Left cardiac atrium (tissue), 4 donors: ENCODE measurements around the gene KLHDC8A. TPM values are rescaled to one million over a fixed set of nuclear protein-coding genes. Genes with fewer than 3 reads are reported as not detected.
A peak's percentile ranks its signal among the peaks of the same experiment; 100 is the strongest.
"Not testable (repeated sequence)": the region's sequence is repeated elsewhere in the genome, so short reads cannot be mapped to it uniquely, and the experiment has no call there.

ENCODE experiments used
- ATAC-seq, 2 donors: fragments of 200-7000 bp; cut with Tn5 transposase; one replicate each; pipeline ENCODE4 v1.9.1; 2020; ENCODE audit warnings: mild to moderate bottlenecking in 2 of 2, moderate library complexity in 2 of 2
- DNase-seq: peaks from one replicate; pipeline ENCODE4 v3.0.0-alpha.2; 2020
- intact Hi-C, 2 donors: fragments of 100-400 bp; cut with DNase I; formaldehyde crosslinking; loops; one replicate each; pipeline versions ENCODE4 v1.14.1 to v1.15.1; 2022 to 2023
- total RNA-seq, 2 donors: library from RNA; stranded (reverse); fragmentation: NEBNext Ultra II Directional; extraction: Animal tissue kit (Norgen Biotek cat#: 25700); gene quantifications; one replicate each; pipeline ENCODE4 v1.2.1, GENCODE V29; 2021
- donor health status: DM: no; HTN: yes; CAD: no.
- donor health status: DM: no; HTN: yes; CAD: no; lungs with severe emphysema.
- donor health status: DM: yes; HTN: yes; CAD: no.
- donor health status: Dilated cardiomyopathy.

KLHDC8A gene
- total RNA-seq, 2 donors from 2014 or later: 0.31 to 0.53 TPM

DNA sequence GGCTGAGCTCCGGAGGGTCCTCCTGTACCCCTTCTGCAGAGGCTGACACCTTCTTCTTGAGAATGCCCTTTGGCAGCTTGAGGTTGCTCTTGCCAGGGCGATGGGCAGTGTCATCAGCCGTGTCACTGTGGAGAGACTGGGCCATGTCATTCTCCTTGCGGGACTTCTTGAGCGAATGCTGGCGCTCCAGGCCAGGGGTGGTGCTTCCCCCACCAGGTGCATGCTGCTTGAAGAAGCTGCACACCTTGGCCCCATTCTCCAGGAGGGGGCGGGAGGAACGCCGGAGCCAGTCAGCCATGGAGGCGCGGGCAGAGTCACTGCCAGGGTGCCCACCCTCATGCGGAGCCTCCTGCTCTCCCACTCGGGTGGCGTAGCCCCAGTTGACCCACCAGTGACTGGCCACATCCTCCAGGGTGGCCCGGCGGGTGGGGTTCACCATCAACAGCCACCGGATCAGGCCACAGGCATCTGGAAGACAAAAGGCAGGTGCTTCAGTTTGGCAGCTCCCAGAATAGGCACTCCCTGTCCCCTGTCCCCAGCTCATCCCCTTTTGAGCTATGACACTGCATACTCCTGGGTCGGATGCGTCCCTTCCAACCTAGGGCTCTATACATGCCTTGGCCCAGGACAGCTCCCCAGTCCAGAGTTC, 52.6 kb downstream of the KLHDC8A start:
- no peak for DNase-seq
- no peak for ATAC-seq
- intact Hi-C loops: no loop called here

DNA sequence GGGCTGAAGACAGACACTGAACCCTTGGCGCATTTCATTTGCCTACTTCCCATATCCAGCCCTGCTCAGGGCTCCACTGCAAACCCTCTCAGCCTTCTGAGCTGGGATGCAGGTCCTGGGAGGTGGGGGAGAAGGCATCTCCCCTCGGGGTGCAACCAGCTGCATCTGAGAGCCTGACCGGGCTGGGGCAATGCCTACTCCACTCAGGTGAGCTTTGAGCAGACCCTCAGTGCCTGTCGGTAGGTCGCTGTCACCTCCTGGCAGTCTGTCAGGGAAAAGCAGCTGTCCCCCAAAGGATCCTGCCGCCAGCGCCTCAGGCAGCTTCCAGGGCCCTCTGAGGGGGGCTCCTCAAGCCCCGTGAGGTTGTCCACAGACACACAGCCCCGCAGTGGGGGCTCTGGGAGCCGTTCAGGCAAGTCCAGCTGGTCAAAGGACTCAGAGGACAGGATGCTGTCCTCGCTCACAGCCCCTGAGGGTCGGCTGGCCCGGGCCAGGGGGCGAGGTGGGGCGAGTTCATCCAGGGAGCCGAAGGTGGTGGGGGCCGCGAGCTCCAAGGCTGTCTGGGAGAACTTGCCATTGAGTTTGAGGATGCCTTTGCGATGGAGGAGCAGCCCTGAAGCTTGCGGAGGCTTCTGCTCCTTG, 53.4 kb downstream of the KLHDC8A start:
- ATAC-seq: no peak
- intact Hi-C loops: no loop called here
- no peak for DNase-seq

DNA sequence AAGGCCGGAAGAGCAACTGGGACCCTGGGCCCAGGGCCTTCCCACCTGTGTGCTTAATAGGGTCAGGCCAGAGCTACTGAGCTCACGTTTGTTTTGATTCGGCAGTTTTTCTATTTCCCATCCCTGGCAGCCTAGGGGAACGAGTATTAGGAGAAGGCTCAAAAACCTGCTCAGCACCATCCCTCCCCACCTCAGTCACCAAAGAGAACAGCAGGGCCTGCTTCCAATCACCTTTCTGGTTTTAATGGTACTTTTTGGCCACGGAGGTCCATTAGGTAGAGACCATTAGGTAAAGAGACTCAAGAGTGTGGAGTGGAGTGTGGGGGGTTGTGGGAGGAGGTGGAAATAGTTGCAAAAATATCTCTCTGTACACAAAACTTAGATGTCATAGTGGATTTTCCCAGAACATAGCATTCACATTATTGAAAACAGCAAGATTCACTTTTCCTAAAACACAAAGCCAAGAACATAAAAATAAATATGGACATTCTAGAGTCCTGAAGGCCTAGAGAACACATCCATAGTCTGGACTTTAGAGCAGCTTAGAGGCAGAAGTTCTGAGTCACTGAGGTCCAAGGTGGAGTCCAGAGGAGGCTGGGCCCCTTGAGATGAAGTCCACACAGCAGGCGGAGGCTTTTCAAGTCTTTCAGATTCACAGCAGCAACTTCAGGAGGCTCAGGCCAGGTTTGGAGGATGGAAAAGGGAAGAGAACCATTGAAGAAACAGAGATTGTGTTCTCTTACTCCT, 54.7 kb downstream of the KLHDC8A start:
- DNase-seq: no peak
- intact Hi-C loops: no loop called here
- ATAC-seq: no peak

DNA sequence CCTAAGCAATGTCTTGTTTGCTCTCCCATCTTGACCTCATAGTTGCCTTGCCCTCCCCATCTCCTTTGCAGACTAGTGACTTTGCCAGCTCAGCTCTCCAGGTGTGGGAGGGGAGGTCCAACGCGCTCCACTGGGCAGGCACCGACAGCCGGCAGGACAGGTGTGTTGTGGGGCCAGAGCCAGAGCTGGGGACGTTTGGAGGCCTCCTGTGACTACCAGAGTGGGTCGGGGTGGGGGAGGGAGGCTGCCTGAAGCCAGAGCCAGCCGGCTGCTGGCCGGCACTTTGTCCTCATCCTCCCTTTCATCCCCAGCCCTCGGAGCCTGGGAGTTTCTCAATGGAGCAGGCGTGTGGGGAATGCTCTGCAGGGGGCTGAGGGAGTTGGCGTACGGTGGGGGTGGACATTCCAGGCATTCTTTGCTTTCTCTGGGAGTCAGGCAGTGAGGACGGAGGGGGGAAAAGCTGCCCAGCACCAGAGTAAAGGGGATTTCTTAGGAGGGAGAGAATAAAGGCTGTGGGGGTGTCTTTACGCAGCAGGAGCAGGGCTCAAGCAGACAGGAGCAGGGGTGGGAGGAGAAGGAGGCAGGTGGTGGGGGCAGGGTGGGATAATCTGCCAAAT, 55.4 kb downstream of the KLHDC8A start:
- DNase-seq: peak; percentile 51
- intact Hi-C loops: no loop called here
- peak; percentile 66 to 84 for ATAC-seq

DNA sequence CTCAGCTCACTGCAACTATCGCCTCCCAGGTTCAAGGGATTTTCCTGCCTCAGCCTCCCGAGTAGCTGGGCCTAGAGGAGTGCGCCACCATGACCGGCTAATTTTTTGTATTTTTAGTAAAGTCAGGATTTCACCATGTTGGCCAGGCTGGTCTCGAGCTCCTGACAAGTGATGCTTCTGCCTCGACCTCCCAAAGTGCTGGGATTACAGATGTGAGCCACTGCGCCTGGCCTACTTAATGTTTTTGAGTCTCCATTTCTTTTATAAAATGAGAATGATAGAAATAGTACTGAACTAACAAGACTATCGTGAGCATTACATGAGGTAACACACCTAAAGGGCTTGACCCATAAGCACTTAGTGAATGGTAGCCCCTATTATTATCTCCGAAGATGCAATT, 56.6 kb downstream of the KLHDC8A start:
- DNase-seq (no peak), ATAC-seq (no peak)
- intact Hi-C loops: no loop called here

DNA sequence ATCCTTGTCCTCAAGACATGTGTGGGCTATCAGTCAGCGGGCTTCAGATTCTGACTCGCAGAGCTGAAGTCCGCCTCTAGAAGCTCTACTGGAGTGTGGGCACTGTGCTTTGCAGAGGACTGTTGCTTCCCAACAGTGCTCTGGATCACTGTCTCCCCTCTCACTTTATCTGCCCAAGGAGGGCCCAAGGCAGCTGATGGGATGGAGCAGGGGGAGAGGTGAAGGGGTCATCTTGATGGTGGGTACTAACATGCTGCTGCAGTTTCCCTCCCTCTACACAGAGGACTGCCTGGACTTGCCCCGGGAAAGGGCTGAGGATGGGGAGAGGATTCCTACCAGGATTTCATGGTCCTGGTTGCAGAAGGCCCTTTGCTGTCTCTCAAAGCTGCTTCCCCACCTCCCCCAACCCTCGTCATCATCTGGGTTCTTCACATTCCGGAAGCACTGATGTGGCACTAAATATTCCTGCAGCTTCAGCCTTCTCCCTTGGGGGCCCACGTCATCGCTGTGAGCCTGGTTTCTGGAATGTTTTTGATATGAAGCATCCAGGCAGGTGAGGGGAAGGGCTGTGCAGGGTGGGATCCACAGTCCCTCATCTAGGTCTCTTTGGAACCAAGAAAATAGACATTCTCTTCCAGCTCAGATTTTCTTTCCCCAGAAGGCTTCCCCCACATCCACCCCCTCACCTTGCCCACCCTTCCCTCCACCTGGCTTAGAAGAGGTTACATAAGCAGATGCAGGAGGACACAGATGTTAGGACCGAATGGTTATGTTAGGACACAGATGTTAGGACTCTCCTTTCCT, 58.3 kb downstream of the KLHDC8A start:
- DNase-seq (no peak), ATAC-seq (peak in 1 of 2 donors; percentile 14)
- intact Hi-C loops: no loop called here

DNA sequence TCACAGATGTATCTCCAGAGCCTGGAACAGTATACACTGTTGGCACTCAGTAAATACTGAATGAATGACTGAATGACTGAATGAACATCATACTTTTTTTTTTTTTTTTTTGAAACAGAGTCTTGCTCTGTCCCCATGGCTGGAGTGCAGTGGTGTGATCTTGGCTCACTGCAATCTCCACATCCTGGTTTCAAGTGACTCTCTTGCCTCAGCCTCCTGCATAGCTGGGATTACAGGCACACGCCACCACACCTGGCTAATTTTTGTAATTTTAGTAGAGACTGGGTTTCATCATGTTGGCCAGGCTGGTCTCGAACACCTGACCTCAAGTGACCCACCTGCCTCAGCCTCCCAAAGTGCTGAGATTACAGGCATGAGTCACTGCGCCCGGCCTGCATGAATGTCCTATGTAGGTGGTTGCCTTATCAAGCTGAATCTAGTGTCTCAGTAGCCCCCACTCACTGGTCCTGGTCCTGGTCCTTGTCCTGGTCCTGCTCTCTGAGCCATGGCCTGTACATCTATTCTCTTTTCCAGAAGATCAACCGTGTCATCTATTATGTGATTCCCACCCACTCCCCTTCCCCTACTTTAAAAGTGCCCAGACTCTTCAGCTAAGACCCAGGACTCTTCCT, 59.1 kb downstream of the KLHDC8A start:
- DNase-seq, ATAC-seq, intact Hi-C loops: not testable (repeated sequence)

DNA sequence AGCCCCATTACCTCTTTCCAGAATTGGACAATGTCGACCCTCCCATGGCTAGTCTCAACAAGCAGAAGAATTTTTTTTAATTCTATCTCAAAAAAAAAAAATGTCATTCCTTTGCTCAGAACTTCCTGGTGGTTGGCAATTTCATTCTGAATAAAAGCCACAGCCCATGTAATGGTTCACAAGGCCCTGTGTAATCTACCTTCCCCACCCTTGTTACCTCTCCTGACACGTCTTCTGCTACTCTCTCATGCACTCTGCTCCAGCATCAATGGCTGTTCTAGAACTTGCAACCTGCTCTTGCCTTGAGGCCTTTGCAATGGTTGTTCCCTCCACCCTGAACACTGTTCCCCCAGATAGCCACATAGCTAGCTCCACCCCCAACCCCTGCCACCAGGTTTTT, 60.6 kb downstream of the KLHDC8A start:
- ATAC-seq: no peak
- intact Hi-C loops: no loop called here
- no peak for DNase-seq

DNA sequence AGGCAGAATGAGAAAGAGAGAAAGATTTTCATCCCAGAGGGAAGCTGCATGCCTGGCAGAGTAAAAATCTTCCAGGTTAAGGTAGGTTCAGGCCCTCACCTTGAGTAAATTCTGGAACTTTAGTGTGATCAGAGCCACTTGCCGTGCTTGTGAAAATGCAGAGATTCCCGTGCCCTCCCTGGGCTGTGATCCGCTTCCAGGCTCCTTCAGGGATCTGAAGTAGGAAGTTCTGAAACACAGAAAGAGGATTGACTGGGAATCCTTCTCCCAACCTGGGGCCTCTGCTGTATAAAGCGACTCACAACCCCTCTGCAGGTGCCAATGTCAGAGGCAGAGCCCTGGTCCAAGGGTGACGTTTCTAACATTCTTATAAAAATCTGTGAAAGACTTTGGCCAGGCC, 61.8 kb downstream of the KLHDC8A start:
- intact Hi-C loops: no loop called here
- no peak for DNase-seq
- no peak for ATAC-seq

DNA sequence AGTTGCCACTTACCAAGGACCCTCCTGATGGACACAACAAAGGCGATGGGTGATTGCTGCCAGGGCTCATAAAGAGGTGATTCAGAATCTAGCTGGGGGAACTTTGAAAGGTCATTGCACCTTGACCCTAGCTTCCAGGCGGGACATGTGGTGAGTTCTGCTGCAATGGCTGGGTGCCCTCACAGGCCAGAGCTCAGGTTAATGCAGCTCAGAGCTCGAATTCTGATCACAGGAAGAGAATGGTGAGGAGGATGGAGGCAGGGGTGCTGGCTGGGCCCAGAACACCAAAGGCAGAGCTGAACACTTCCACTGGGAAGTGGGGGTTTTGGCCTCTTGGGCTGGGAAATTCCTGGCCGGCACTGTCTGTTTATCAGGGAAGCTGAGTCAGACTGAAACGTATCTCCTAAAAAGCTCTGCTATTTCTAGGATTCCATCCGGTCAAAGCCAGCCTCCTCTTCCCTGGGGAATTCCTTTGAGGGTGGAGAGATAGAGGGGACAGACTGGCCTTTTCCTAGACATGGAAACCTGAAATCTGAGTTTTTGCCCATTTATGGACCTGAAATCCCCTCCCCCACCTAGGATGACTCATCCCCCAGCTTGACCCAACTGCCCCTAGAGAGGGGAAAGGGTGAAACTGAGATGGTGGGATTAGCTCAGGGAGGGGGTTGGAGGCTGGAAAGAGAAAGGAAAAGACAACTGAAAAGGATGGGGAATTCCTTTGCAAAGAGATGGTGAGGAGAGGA, 62.4 kb downstream of the KLHDC8A start:
- ATAC-seq (peak; percentile 81 to 88), DNase-seq (peak; percentile 65)
- intact Hi-C loops: no loop called here

DNA sequence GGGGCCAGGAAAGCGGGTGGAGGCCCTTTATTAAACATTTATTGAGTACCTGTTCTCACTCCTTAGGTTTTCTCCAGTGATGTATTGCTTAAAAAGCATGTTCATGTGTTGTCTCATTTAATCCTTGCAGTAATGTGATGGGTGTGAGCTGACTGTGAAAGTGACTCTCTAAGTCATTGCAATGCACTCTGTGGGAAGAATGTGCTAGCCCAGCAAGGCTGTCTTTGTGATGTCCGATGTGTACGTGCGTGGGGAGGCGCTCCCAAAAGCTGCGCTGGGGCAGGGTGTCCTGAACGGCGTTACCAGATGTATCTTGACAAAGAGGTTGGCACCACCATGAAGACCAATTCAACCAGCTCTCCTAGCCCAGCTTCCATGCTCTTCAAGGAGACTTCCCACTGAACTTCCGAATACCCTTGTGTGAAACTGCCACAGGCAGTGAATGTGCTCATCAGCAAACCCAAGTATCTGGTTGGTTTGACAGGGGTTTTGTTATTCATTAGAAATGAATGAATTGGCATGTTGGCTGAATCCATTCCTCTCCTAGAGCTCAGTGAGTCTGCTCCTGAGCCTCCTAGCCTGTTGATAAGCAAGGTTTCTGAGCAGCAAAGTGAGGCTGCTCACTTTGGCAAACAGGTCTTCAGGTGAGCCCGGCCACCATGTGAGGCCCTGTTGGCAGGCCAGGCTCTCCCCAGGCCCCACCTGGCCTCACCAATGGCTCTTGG, 63.2 kb downstream of the KLHDC8A start:
- intact Hi-C loops: no loop called here
- ATAC-seq (no peak), DNase-seq (no peak)

DNA sequence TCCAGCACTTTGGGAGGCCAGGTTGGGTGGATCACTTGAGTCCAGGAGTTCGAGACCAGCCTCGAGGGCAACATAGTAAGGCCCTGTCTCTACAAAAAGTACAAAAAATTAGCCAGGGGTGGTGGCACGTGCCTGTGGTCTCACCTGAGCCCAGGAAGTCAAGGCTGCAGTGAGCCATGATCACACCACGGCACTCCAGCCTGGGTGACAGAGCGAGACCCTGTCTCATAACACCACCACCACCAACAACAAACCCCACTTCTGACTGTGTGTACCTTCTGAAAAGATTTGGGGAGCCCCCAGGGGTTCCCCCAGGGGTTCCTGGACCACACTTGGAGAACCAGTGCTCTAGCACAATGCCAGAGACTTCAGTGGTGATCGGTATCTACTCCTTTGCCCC, 65.1 kb downstream of the KLHDC8A start:
- intact Hi-C loops: no loop called here
- ATAC-seq (no peak), DNase-seq (no peak)

DNA sequence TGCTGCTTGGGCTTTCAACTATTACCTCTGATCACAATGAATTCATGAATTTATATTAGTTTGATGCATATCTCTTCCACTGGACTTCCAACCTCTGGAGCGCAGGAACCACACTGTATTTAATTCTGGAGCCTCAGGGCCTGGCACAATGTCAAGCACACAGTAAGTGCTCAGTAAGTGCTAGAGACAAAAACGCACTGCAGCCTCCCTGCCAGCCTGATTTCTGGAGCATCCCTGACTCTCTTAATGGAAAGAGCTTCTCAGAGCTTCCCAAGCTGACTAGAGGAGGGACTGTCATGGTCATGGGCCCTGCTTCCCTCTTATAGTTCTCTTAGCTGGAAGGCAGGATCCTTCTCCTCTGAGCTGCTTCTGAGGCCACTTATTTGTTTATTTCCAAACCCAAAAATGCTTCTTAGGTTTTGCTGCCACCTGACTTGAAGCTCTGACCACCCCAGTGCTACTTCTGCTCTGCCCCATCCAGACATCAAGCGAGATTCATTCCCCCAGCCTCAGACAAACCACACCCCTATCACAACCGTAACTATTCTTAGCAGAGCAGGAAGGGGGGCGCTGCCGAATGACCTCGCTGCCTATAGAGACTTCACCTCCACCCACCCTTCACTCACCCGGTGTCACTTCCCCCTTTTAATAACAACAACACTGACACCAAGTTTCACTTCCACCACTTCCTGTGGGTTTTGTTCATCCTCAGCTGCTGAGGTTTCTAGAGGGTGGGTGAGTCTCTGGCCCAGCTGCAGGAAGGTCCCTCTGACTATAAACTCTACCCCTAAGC, 68.8 kb downstream of the KLHDC8A start:
- no peak for DNase-seq
- ATAC-seq: peak; percentile 48 to 51
- intact Hi-C loops: no loop called here

DNA sequence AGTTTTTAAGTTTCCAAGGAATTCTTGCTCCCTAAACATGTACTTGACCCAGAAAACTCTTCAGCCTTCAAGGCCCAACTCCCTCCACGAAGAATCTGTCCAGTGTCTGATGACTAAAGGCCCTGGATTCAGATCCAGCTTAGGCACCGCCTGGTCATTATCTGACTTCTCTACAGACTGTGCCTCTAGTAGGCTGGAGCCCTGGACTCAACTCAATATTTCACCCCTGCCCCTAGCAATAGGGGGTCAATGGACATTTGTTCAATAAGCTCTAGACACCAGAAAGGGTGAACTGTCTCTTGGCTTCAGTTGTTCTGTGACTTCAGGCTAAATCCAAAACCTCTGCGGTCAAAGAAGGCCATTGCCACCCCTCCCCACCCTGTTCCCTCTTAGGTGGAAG, 69.6 kb downstream of the KLHDC8A start:
- ATAC-seq (no peak), DNase-seq (no peak)
- intact Hi-C loops: no loop called here

DNA sequence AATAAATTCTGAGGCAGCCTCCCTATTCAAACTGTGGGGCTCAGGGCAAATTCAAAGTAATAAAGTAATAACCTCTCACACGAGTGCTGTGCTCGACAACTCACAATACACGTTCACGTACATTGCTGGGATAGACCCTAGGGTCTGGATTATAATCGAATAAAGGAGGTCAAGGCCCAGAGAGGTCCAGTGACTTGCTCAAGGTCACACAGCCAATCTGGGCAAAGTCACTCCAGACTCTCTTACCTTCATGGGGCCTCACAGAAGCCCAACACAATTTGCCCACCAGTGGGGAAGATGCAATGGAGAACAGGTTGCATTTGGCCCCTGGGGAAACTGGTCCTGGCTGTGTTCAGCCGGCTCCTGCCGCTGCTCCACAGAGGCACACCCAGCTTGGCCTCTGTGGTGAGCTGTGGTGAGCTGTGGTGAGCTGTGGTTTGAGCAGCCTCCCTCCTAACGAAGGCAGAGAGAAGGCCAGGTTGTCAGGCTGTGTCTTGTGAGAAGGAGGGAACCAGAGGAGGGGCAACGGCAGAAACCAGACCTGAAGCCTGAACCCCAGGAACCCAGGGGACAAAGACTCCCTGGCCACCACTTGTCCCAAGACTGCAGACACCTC, 70.3 kb downstream of the KLHDC8A start:
- intact Hi-C loops: no loop called here
- ATAC-seq (no peak), DNase-seq (no peak)
